ENCODE data around the gene MYMK.

Gene MYMK

DNA sequence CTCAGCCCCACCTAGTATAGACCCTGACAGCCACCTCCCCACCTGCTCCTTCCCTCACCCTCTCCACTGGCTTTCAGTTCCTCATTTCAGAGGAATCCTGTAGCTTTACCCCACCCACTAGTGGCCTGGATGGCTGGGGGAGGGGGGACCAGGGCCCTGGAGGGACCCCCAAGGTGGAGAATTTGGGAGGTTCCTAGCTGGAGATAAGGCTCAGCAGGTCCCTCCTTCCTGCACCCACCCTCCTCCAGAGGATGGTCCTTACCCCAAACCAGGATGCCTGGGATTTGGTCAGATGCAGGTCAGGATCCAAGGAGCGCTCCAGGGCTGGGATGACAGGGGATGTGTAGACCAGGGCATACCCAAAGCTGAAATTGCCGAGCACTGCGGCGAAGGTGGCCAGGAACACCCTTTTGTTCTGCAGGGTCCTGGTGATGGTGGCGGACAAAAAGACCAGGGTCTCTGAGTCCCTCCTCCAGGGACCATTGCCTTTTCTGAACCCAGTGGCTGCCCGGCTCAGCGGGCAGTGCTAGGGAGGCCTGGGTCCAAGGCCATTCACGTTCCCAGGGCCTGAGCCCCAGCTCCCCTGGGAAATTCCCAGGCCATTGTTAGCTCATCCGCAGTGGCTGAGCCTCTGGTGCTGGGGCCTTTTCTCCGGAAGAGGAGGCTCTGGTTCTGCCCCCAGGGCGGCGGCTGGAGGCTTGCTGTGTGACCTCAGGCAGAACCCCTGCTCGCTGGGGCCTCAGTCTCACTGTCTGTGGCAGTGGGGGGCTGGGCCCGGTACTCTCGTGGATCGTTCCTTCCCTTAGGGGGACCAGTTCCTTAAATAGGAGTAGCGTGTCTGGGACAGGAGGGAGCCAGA lies 46.5 kb downstream of the MYMK start:
- DNase-seq, result no peak

GRCh38 chr9:133477461-133477860 lies 47.3 kb downstream of the MYMK start:
- DNase-seq, result no peak

DNA sequence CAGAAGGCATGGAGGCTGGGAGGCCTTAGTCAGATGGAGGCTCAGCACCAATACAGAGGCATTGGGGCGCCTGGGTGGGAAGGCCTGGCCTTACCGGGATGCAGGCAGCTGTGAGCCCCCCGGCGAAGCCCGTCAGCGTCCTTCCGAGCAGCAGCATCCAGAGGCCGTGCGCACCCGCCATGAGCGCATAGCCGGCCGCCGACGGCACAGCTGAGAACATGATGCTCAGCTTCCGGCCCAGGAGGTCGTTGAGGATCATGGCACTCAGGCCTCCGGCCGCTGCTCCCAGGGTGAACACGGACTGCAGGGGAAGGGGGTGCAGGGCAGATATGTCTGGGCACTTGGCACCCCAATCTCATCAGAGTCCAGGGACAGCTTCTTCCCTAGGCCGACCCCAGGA lies 47.8 kb downstream of the MYMK start:
- DNase-seq, result no peak

DNA sequence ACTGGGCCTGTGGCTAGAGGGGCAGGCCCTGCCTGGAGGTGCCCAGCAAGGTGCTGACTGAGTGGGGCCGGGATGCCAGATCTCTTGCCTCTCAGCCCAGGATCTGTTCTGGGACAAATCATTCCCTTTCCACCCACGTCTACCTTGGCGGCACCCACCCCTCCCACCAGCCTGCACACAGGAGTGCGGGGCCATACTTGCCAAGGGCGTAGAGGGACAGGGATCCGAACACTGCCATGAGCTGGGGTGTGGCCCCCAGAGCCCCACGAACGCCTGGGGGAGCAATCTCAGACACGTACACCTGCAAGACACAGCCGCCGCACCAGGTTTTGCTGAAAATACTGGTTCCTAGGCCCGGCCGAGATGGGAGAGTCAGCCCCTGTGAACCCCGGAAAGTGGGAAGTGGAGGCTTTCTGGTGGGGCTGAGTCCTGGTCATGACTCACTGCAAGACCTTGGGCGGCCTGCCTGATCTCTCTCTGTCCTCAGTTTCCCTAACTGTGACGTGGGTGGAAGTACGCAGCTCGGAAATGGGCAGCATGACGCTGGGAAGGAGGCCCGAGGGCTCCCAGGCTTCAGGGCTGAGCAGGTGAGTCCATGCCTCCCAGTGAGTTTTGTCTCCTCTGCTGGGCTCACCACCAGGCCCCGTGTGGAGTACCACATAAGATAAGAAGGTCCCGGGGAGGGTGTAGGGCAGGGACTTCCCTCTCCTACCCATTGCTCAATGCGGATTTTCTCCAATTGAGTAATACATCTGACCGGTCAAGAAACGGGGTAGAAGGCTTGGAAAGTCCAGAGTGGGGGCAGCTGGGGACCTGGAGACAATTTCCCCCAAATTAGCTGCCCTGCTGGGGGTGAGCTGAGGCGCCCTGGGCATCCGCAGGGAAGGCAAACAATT lies 48.5 kb downstream of the MYMK start:
- no peak for DNase-seq

GRCh38 chr9:133475292-133476012 lies 49.3 kb downstream of the MYMK start:
- no peak for DNase-seq

DNA sequence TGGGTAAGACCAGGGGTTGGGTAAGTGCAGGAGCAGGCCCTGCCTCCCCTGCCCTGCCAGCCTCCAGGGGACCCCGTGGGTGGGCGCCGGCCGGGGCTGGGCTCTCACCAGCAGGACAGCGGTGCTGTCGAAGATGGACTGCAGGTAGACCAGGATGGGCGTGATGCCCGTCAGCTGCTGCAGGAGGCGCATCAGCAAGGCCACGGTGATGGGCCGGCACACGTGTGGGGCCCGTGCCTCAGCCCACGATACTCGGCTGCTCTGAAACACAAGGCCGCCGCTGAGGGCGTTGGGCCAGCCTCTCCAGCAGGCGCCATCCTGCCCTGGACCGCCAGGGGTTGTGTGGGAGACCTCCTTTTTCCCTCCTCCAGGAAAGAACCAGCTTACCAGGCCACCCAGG lies 49.9 kb downstream of the MYMK start:
- no peak for DNase-seq

DNA sequence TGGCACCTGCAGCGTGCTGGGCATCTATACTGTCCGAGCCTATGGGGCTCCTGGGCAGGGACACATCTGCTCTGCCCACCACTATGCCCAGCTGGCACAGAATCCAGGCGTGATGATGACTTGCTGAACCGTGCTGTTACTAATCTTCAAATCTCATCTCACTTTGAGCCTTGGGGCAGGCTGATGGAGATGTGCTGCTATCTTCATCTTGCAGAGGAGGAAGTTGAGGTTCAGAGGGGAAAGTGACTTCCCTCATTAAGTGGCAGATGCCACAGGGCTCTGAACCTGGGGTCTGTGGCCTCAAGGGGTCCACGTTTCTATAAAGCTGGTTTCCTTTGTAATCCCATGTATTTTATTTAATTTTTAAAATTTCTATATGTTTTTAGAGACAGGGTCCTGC lies 50.5 kb downstream of the MYMK start:
- no peak for DNase-seq

DNA sequence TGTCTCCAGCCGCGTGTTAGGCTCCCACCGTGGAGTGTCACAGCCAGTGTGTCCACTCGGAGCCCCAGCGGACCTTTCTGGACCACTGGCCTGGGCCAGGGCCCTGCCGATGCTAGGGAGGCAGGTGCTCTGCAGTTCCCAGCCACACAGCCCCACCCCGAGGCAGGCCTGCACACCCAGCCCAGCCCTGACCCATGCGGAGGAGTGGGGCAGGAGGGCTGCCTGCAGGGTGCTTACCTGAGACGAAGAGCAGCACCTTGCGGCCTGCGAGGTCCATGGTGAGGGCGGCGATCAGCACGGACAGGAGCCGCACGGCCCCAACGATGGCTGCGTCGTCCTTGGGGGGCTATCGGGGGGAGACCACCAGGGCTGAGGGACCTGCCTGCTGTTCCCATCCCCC lies 51.0 kb downstream of the MYMK start:
- no peak for DNase-seq

- no peak for DNase-seq
Observed at GRCh38 chr9:133472753-133473378, 51.9 kb downstream of the MYMK start.

GRCh38 chr9:133472277-133472645 lies 52.5 kb downstream of the MYMK start:
- DNase-seq, result no peak

GRCh38 chr9:133471551-133472276 lies 53.0 kb downstream of the MYMK start:
- DNase-seq, result no peak

GRCh38 chr9:133470988-133471387 lies 53.8 kb downstream of the MYMK start:
- DNase-seq, result no peak

DNA sequence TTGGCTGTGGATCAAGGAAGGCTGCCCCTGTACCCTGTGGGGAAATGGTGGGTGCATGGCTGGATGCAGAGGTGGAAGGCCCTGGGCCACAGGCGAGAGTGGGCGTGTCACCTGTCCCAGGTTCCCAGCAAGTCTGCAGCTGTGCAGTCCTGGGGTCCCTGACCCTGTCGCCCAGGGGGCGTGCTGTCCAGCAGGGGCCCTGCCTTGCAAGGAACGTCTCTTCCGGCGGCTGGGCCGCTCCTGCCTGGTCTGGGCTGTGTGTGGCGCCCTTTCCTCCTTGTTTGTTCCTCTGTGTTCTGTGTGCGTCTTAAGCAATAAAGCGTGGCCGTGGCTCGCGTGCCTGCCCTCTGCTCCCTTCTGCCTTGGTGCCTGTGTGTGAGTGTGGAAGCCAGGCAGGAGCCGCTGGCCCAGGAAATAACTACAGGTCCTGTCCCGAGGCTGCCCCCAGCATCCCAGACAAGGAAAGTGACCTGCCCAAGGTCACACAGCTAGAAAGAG lies 54.3 kb downstream of the MYMK start:
- no peak for DNase-seq

DNA sequence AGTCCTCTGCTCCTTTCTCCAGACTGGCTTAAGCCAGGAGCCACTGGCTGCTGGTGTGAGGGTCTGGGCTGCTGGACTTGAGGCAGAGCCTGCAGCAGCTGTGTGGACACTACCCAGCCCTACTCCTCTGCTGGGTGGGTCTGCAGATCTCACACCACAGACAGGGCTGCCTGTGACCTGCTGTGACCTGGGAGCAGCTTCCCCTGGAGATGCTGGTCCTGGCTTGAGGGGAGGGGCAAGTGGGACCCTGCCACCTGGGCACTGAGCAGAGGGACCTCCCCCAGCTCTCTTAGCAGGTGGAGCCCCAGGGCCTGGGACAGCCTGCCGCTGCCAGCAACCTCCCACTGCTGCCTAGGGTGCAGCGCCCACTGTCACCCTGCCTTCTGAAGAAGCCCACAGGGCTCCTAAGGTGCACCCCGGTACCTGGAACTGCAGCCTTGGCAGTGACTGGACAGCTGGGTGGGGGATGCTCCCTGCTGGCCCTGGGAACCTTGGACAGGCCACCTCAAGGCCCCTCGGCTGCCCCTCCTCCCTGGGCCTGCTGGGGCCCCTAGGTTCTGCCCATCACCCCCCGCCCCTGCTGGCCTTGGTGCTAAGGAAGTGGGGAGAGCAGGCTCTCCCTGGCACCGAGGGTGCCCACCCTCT lies 55.9 kb downstream of the MYMK start:
- no peak for DNase-seq

DNA sequence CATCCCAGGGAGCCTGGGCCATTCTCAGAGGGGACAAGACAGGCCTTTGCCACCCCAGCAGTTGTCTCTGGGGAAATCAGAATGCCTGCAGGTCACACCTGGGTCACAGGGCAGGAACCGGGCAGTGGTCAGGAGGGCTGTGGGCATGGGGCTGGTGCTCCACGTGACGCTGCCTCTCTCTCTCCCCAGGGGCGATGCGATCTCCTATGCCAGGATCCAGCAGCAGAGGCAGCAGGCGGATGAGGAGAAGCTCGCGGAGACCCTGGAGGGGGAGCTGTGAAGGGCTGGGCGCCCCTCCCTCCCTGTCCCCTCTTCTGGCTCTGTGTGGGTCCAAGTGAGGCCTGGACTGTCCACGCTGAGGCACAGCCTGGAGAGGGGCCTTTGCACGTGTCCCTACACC lies 56.4 kb downstream of the MYMK start:
- DNase-seq, result no peak

DNA sequence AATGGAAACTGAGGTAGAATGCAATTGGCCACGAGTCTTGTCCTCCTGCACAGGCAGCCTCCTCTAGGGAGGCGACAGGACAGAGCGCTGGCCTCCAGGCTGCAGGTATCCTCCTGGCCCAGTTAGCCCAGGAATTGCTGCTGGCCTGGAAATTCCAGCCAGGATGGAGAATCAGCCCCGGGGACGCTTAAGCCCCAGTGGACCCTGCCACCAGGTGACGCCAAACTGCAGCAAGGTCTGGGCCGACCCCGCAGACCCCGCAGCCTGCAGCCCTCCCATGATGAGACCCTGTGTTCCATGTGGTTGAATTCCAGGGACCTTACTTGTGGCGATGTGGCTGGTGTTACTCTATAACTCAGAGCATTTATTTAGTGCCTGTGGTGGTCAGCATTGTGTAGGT lies 57.7 kb downstream of the MYMK start:
- DNase-seq, result no peak

GRCh38 chr9:133465984-133466383 lies 58.8 kb downstream of the MYMK start:
- DNase-seq, result no peak

GRCh38 chr9:133464638-133465037 lies 60.1 kb downstream of the MYMK start:
- no peak for DNase-seq
